Body of pancreas (tissue), 4 donors: ENCODE results near the gene SLC29A2. TPM values are rescaled to one million over a fixed set of nuclear protein-coding genes. Genes with fewer than 3 reads are reported as not detected.

Experiments used
- ATAC-seq: fragments of 150-250 bp; one replicate; pipeline ENCODE4 v1.9.1; 2016
- DNase-seq, 4 donors: peaks; one replicate each; pipeline ENCODE4 v3.0.0-alpha.2; 2019
- H3K27ac ChIP-seq, 4 donors: fragments of 200-600 bp; sonication (generic); 1 replicate in 3 of 4; 2 replicates in 1 of 4; pipeline versions ENCODE4 v1.5.1 to v1.6.1; 2016 to 2019; ENCODE audit warnings: mild to moderate bottlenecking in 1 of 4, mixed read lengths in 1 of 4, moderate library complexity in 1 of 4
- H3K27me3 ChIP-seq, 2 donors: fragments of 200-600 bp; sonication (generic); one replicate each; pipeline ENCODE4 v1.6.0; 2016; ENCODE audit warnings: mild to moderate bottlenecking in 1 of 2
- H3K36me3 ChIP-seq, 2 donors: fragments of 200-600 bp; sonication (generic); replicated peaks in 1 of 2; 2 replicates each; pipeline ENCODE4 v1.5.1; 2016; ENCODE audit warnings: low read depth in 2 of 2; ENCODE audit not compliant: insufficient read depth in 1 of 2
- H3K4me1 ChIP-seq: fragments of 200-600 bp; sonication (generic); one replicate; pipeline ENCODE4 v1.6.0; 2016
- H3K4me3 ChIP-seq, 2 donors: fragments of 200-600 bp; sonication (generic); 1 replicate in 1 of 2; 2 replicates in 1 of 2; pipeline ENCODE4 v1.5.1; 2016 to 2019
- H3K9me3 ChIP-seq, 3 donors: fragments of 200-600 bp; sonication (generic); 1 replicate in 2 of 3; 2 replicates in 1 of 3; pipeline ENCODE4 v1.5.1; 2016
- POLR2A ChIP-seq, 3 donors: fragments of 450-650 bp; IDR thresholded peaks; one replicate each; pipeline ENCODE4 v1.6.1; 2016; ENCODE audit warnings: antibody characterized with exemption in 3 of 3, mild to moderate bottlenecking in 2 of 3
- WGBS, 2 donors: methylation state at CpG; one replicate each; pipeline ENCODE4 v1.1.5; 2017; 5-methylcytosine and 5-hydroxymethylcytosine counted together
- intact Hi-C: fragments of 100-400 bp; cut with DNase I; formaldehyde crosslinking; loops from one replicate; pipeline ENCODE4 v1.15.1; 2023
- total RNA-seq, 2 donors: library from RNA; depleted of rRNA; stranded (reverse); fragments of >200 nt; gene quantifications; one replicate each; pipeline ENCODE4 v1.1.0, GENCODE V29; 2016
- TF ChIP-seq, protein P1 (sequence below), 7 experiments: fragments of 450-650 bp in 4 of 7; fragments of 200-600 bp in 3 of 7; sonication (generic) in 3 of 7; IDR thresholded peaks; one replicate each; pipeline ENCODE4 v1.5.1; 2016 to 2019; ENCODE audit warnings: antibody characterized with exemption in 7 of 7

SLC29A2 gene
- total RNA-seq, 2 donors from 2014 or later = 5.4 to 14.2 TPM

DNA sequence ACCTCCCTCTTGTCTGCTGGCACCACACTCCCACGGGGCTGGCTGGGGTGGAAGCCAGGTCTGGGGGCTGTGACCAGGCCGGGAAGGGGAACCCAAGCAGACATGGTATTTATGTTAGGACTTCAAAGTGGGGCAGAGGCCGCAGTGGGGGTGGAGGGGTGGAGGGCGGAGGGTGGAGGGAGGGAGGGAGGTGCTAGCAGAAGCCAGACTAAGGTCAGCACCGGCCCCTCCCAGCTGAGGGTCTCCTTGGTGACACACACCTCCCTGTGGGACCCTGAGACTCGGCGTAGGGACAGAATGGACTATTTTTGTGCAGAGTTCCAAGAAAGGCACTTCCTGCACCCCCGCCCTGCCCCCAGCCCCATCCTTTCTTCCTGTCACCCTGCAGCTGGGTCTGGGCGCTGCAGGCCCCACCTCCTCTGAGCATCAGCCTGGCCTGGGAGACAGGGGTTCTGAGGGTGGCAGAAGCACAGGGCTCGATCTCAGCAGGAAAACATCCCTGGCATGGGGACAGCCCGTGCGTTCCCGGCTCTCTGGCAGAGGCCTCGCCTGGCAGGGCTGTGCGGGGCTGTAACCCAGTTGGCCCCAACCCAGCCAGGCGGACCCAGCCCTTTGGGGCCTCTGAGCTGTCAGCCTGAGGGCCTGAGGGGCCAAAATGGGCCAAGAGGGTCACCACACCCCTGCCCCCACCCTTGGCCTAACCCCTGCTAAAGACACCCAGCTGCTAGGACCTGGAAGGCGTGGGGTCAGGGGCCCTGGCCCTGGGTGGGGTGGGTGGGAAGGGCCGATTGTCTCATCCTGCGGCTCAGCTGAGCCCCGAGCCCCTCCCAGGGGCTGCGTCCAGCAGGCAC is 45.1 kb downstream of the SLC29A2 start:
- Histone ChIP-seq H3K27me3 (no peaks in the 10 kb centered on the region), H3K9me3 (no peaks in the 10 kb centered on the region), H3K4me3 (no peak overlapping the region), H3K27ac (peak overlapping the region in 1 of 4 donors; percentile 43), H3K36me3 (no peaks in the 10 kb centered on the region), H3K4me1 (peaks cover 11% of the 10 kb centered on the region)
- DNase-seq (no peak), ATAC-seq (no peak)
- 52 to 62% methylated on average over 9 to 21 of the region's 21 CpGs for WGBS, 2 donors
- TF ChIP-seq, protein P1, sequence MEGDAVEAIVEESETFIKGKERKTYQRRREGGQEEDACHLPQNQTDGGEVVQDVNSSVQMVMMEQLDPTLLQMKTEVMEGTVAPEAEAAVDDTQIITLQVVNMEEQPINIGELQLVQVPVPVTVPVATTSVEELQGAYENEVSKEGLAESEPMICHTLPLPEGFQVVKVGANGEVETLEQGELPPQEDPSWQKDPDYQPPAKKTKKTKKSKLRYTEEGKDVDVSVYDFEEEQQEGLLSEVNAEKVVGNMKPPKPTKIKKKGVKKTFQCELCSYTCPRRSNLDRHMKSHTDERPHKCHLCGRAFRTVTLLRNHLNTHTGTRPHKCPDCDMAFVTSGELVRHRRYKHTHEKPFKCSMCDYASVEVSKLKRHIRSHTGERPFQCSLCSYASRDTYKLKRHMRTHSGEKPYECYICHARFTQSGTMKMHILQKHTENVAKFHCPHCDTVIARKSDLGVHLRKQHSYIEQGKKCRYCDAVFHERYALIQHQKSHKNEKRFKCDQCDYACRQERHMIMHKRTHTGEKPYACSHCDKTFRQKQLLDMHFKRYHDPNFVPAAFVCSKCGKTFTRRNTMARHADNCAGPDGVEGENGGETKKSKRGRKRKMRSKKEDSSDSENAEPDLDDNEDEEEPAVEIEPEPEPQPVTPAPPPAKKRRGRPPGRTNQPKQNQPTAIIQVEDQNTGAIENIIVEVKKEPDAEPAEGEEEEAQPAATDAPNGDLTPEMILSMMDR (IDR thresholded peaks at IDR 0.05) = no peak
- TF ChIP-seq POLR2A (IDR thresholded peaks at IDR 0.05) = no peak
- intact Hi-C loops = no loop called here

DNA sequence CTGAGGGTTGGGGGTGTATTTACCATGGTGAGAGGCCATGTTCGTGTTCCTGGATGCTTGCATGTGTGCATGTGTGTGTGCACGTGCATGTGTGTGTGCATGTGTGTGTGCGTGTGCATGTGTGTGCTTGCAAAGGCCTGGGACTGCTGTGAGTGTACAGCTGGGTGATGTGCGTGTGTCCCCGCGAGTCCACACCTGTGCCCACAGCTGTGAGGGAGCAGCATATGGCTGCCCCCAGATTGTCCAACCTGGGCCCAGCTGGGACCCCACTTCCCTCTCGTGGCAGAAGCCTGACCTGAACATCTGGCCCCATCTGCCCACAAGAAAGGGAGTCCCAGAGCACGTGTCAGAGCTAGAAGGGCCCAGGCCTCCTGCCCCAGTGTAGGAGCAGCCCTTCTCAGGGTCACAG is 46.3 kb downstream of the SLC29A2 start:
- Histone ChIP-seq H3K4me3 (no peak overlapping the region), H3K27me3 (no peaks in the 10 kb centered on the region), H3K27ac (peak overlapping the region in 1 of 4 donors; percentile 43), H3K9me3 (no peaks in the 10 kb centered on the region), H3K4me1 (peaks cover 11% of the 10 kb centered on the region), H3K36me3 (no peaks in the 10 kb centered on the region)
- ATAC-seq = no peak
- intact Hi-C loops = no loop called here
- TF ChIP-seq POLR2A (IDR thresholded peaks at IDR 0.05) = no peak
- TF ChIP-seq, protein P1 (IDR thresholded peaks at IDR 0.05) = no peak
- DNase-seq = no peak
- 71 to 79% methylated on average over 7 of the region's 8 CpGs for WGBS, 2 donors

DNA sequence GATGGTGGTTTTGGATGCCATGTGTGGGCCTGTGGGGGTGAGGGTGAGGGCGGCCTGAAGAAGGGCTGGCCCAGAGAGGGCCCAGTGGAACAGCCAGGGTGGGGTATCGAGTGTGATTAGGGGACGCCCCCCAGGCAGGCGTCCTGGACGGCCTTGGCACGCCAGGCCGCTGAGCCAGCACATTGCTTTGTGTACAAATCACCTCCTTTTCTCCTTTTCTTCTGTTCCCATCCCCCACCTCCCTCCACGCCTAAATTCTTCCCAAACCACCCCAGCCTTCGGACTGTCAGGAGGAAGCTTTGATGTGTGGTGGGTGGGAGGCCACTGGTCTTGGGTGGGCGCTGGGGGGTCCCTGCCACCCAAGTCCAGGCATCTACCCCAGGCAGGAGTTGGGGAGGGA is 46.9 kb downstream of the SLC29A2 start:
- H3K27ac ChIP-seq = no peak overlapping the region
- no peaks in the 10 kb centered on the region for H3K9me3 ChIP-seq
- no peaks in the 10 kb centered on the region for H3K36me3 ChIP-seq
- ATAC-seq = no peak
- intact Hi-C loops = no loop called here
- TF ChIP-seq POLR2A (IDR thresholded peaks at IDR 0.05) = no peak
- TF ChIP-seq, protein P1 (IDR thresholded peaks at IDR 0.05) = no peak
- WGBS, 2 donors = 59 to 67% methylated on average over 9 to 10 of the region's 10 CpGs
- H3K27me3 ChIP-seq = no peaks in the 10 kb centered on the region
- peaks cover 11% of the 10 kb centered on the region for H3K4me1 ChIP-seq
- DNase-seq = no peak
- H3K4me3 ChIP-seq = no peak overlapping the region

DNA sequence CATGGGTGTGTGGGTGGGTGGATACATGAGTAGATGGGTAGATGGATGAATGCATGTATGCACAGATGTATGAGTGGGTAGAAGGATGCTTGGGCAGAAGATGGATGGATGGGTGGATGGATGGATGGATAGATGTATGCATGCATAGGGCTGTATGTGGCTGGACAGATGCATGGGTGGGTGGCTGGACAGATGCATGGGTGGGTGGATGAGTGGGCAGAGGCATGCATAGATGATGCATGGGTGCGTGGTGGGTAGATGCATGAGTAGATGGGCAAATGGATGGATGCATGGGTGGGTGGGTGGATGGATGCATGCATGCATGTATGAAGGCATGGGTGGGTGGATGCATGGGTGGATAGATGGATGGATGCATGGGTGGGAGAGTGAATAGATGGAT is 47.9 kb downstream of the SLC29A2 start:
- WGBS, 2 donors = 95 to 100% methylated on average over 1 of the region's 1 CpG
- H3K36me3 ChIP-seq = no peaks in the 10 kb centered on the region
- H3K9me3 ChIP-seq = no peaks in the 10 kb centered on the region
- no peak for TF ChIP-seq POLR2A (IDR thresholded peaks at IDR 0.05)
- TF ChIP-seq, protein P1 (IDR thresholded peaks at IDR 0.05) = no peak
- ATAC-seq (no peak), DNase-seq (no peak)
- H3K27ac ChIP-seq = no peak overlapping the region
- intact Hi-C loops = no loop called here
- no peak overlapping the region for H3K4me3 ChIP-seq
- no peaks in the 10 kb centered on the region for H3K27me3 ChIP-seq
- peaks cover 8% of the 10 kb centered on the region for H3K4me1 ChIP-seq
